A172 (cell line): ENCODE measurements around the gene KCNA5. TPM values are rescaled to one million over a fixed set of nuclear protein-coding genes. Genes with fewer than 3 reads are reported as not detected.

Experiments used
- DNase-seq: peaks from one replicate; pipeline ENCODE4 v3.0.0-alpha.2; 2015; ENCODE audit warnings: low spot score
- total RNA-seq: library from RNA; depleted of rRNA; stranded (reverse); fragments of >200 nt; shearing (Covaris generic); gene quantifications from 2 replicates; pipeline ENCODE4 v1.2.3, GENCODE V29; 2014

KCNA5 gene
- total RNA-seq, 1 experiment from 2014 or later, result not detected

- DNase-seq, result no peak
Observed at GRCh38 chr12:5027046-5027821, 16.4 kb upstream of the KCNA5 start.

GRCh38 chr12:5030066-5030465, 13.6 kb upstream of the KCNA5 start:
- no peak for DNase-seq

- DNase-seq, result no peak
Observed at GRCh38 chr12:5031242-5031641, 12.4 kb upstream of the KCNA5 start.

GRCh38 chr12:5031958-5032357, 11.7 kb upstream of the KCNA5 start:
- DNase-seq, result no peak

- no peak for DNase-seq
Observed at GRCh38 chr12:5032821-5033220, 10.9 kb upstream of the KCNA5 start.

- DNase-seq, result no peak
Observed at GRCh38 chr12:5033883-5034282, 9.8 kb upstream of the KCNA5 start.

- no peak for DNase-seq
Observed at GRCh38 chr12:5034603-5035002, 9.1 kb upstream of the KCNA5 start.

GRCh38 chr12:5035618-5036017, 8.1 kb upstream of the KCNA5 start:
- no peak for DNase-seq

- DNase-seq, result no peak
Observed at GRCh38 chr12:5036031-5036430, 7.6 kb upstream of the KCNA5 start.

- DNase-seq, result no peak
Observed at GRCh38 chr12:5037795-5038357, 5.8 kb upstream of the KCNA5 start.

- no peak for DNase-seq
Observed at GRCh38 chr12:5038781-5039311, 4.8 kb upstream of the KCNA5 start.

GRCh38 chr12:5039815-5040214, 3.9 kb upstream of the KCNA5 start:
- DNase-seq, result no peak

GRCh38 chr12:5040368-5040767, 3.3 kb upstream of the KCNA5 start:
- DNase-seq, result no peak

GRCh38 chr12:5044420-5045295, 979 bp downstream of the KCNA5 start:
- DNase-seq, result no peak

- DNase-seq, result no peak
Observed at GRCh38 chr12:5047094-5047493, 3.4 kb downstream of the KCNA5 start.

- no peak for DNase-seq
Observed at GRCh38 chr12:5047729-5048128, 4.0 kb downstream of the KCNA5 start.

GRCh38 chr12:5050542-5050941, 6.9 kb downstream of the KCNA5 start:
- no peak for DNase-seq

- no peak for DNase-seq
Observed at GRCh38 chr12:5051334-5051733, 7.7 kb downstream of the KCNA5 start.

- no peak for DNase-seq
Observed at GRCh38 chr12:5051913-5052312, 8.2 kb downstream of the KCNA5 start.

GRCh38 chr12:5052348-5052747, 8.7 kb downstream of the KCNA5 start:
- DNase-seq, result no peak

- DNase-seq, result no peak
Observed at GRCh38 chr12:5059358-5059757, 15.7 kb downstream of the KCNA5 start.

GRCh38 chr12:5060958-5061357, 17.3 kb downstream of the KCNA5 start:
- no peak for DNase-seq
